H9 (cell line): ENCODE data around the gene GMPR. TPM values are rescaled to one million over a fixed set of nuclear protein-coding genes. Genes with fewer than 3 reads are reported as not detected.

ENCODE experiments used
- DNase-seq: peaks from one replicate; pipeline ENCODE4 v3.0.0-alpha.2; 2017
- H2AFZ ChIP-seq: one replicate; pipeline ENCODE4 v1.6.1; 2013; ENCODE audit warnings: mild to moderate bottlenecking, low read length, control low read depth, moderate library complexity
- H2AK5ac ChIP-seq: 2 replicates; pipeline ENCODE4 v1.6.1; 2013; ENCODE audit warnings: low read length, control low read depth, mixed read lengths; ENCODE audit not compliant: insufficient read length
- H2BK120ac ChIP-seq: one replicate; pipeline ENCODE4 v1.6.1; 2013; ENCODE audit warnings: low read depth, mild to moderate bottlenecking, low read length, control low read depth, inconsistent platforms; ENCODE audit not compliant: poor library complexity, severe bottlenecking
- H2BK12ac ChIP-seq: 2 replicates; pipeline ENCODE4 v1.6.1; 2013; ENCODE audit warnings: low read length, control low read depth, mixed read lengths, low read depth; ENCODE audit not compliant: insufficient read length
- H2BK15ac ChIP-seq: 2 replicates; pipeline ENCODE4 v1.6.1; 2013; ENCODE audit warnings: low read depth, low read length, control low read depth
- H2BK20ac ChIP-seq: one replicate; pipeline ENCODE4 v1.6.1; 2013; ENCODE audit warnings: low read depth, mild to moderate bottlenecking, low read length, control low read depth, inconsistent platforms; ENCODE audit not compliant: poor library complexity, severe bottlenecking
- H2BK5ac ChIP-seq: 2 replicates; pipeline ENCODE4 v1.6.1; 2013; ENCODE audit warnings: low read length, control low read depth, mixed read lengths; ENCODE audit not compliant: insufficient read length
- H3K14ac ChIP-seq: 2 replicates; pipeline ENCODE4 v1.6.1; 2013; ENCODE audit warnings: low read length, control low read depth; ENCODE audit not compliant: insufficient read depth
- H3K18ac ChIP-seq: 2 replicates; pipeline ENCODE4 v1.6.1; 2013; ENCODE audit warnings: low read depth, mild to moderate bottlenecking, mixed read lengths, low read length, control low read depth; ENCODE audit not compliant: insufficient read length
- H3K23ac ChIP-seq: 2 replicates; pipeline ENCODE4 v1.6.1; 2013; ENCODE audit warnings: low read length, control low read depth, mixed read lengths, low read depth; ENCODE audit not compliant: insufficient read length
- H3K23me2 ChIP-seq: 2 replicates; pipeline ENCODE4 v1.6.1; 2013; ENCODE audit warnings: low read depth, mild to moderate bottlenecking, mixed read lengths, low read length, control low read depth; ENCODE audit not compliant: insufficient read length, poor library complexity, severe bottlenecking
- H3K27ac ChIP-seq: 2 replicates; pipeline ENCODE4 v1.5.1; 2013; ENCODE audit warnings: low read length, control low read depth, mixed read lengths, low read depth; ENCODE audit not compliant: insufficient read length
- H3K27me3 ChIP-seq: 2 replicates; pipeline ENCODE4 v1.6.1; 2013; ENCODE audit warnings: low read length, control low read depth, inconsistent platforms; ENCODE audit not compliant: insufficient read depth
- H3K4ac ChIP-seq: 2 replicates; pipeline ENCODE4 v1.6.1; 2013; ENCODE audit warnings: low read depth, mild to moderate bottlenecking, control low read depth, inconsistent platforms, low read length, moderate library complexity
- H3K4me1 ChIP-seq: 2 replicates; pipeline ENCODE4 v1.6.1; 2013; ENCODE audit warnings: low read length, control low read depth, inconsistent platforms; ENCODE audit not compliant: insufficient read depth
- H3K4me2 ChIP-seq: 2 replicates; pipeline ENCODE4 v1.6.1; 2013; ENCODE audit warnings: low read length, control low read depth, mixed read lengths; ENCODE audit not compliant: insufficient read length, insufficient read depth
- H3K56ac ChIP-seq: 2 replicates; pipeline ENCODE4 v1.6.1; 2013; ENCODE audit warnings: low read depth, mild to moderate bottlenecking, mixed read lengths, low read length, control low read depth; ENCODE audit not compliant: insufficient read length
- H3K79me1 ChIP-seq: 2 replicates; pipeline ENCODE4 v1.6.1; 2013; ENCODE audit warnings: low read depth, mild to moderate bottlenecking, moderate library complexity, low read length, control low read depth, inconsistent platforms; ENCODE audit not compliant: insufficient read depth, poor library complexity, severe bottlenecking
- H3K79me2 ChIP-seq: 2 replicates; pipeline ENCODE4 v1.6.1; 2013; ENCODE audit warnings: low read length, control low read depth, inconsistent platforms; ENCODE audit not compliant: insufficient read depth
- H3K9ac ChIP-seq: 2 replicates; pipeline ENCODE4 v1.6.1; 2013; ENCODE audit warnings: low read length, control low read depth, mixed read lengths; ENCODE audit not compliant: insufficient read length; ENCODE audit errors: extremely low read depth
- H3K9me3 ChIP-seq: one replicate; pipeline ENCODE4 v1.6.1; 2013; ENCODE audit warnings: low read depth, low read length, inconsistent platforms; ENCODE audit not compliant: control insufficient read depth
- H3T11ph ChIP-seq: one replicate; pipeline ENCODE4 v1.6.1; 2013; ENCODE audit warnings: mild to moderate bottlenecking, low read length, control low read depth, inconsistent platforms
- H4K20me1 ChIP-seq: one replicate; pipeline ENCODE4 v1.6.1; 2013; ENCODE audit not compliant: control insufficient read depth, insufficient read length, insufficient read depth
- H4K5ac ChIP-seq: 2 replicates; pipeline ENCODE4 v1.6.1; 2013; ENCODE audit warnings: low read depth, mild to moderate bottlenecking, mixed read lengths, low read length, control low read depth; ENCODE audit not compliant: insufficient read length
- H4K8ac ChIP-seq: replicated peaks from 2 replicates; pipeline ENCODE4 v1.6.1; 2013; ENCODE audit warnings: low read length, control low read depth, mixed read lengths, low read depth; ENCODE audit not compliant: insufficient read length
- H4K91ac ChIP-seq: 2 replicates; pipeline ENCODE4 v1.6.1; 2013; ENCODE audit warnings: low read depth, mild to moderate bottlenecking, moderate library complexity, mixed read lengths, low read length, control low read depth; ENCODE audit not compliant: insufficient read length
- H3K27ac Mint-ChIP-seq, 3 experiments: 2 replicates in 2 of 3; 3 replicates in 1 of 3; pipeline ENCODE4 v1.8.0; 2020 to 2021; ENCODE audit warnings: mixed read lengths in 3 of 3, mild to moderate bottlenecking in 1 of 3, moderate library complexity in 1 of 3
- H3K27me3 Mint-ChIP-seq: 2 replicates; pipeline ENCODE4 v1.8.0; 2021; ENCODE audit warnings: low read depth, mild to moderate bottlenecking, moderate library complexity, mixed read lengths
- H3K36me3 Mint-ChIP-seq, 3 experiments: 2 replicates in 2 of 3; 3 replicates in 1 of 3; pipeline ENCODE4 v1.8.0; 2020 to 2021; ENCODE audit warnings: low read depth in 3 of 3, mixed read lengths in 3 of 3; ENCODE audit not compliant: insufficient read depth in 1 of 3
- H3K4me1 Mint-ChIP-seq, 2 experiments: 2 replicates each; pipeline ENCODE4 v1.8.0; 2020; ENCODE audit warnings: mixed read lengths in 2 of 2
- H3K4me3 Mint-ChIP-seq, 2 experiments: 2 replicates in 1 of 2; 3 replicates in 1 of 2; pipeline ENCODE4 v1.8.0; 2020 to 2021; ENCODE audit warnings: mild to moderate bottlenecking in 2 of 2, mixed read lengths in 2 of 2, moderate library complexity in 1 of 2
- H3K9me3 Mint-ChIP-seq, 2 experiments: 2 replicates in 1 of 2; 3 replicates in 1 of 2; pipeline ENCODE4 v1.8.0; 2020; ENCODE audit warnings: mild to moderate bottlenecking in 2 of 2, mixed read lengths in 2 of 2, moderate library complexity in 1 of 2
- WGBS: extraction: QIAGEN DNeasy Blood & Tissue Kit; methylation state at CpG from one replicate; pipeline ENCODE4 v1.1.7; 2013; ENCODE audit warnings: missing lambda C conversion rate, low lambda C conversion rate, mixed read lengths; ENCODE audit not compliant: insufficient read length; ENCODE audit errors: extremely low coverage; 5-methylcytosine and 5-hydroxymethylcytosine counted together
- total RNA-seq: library from RNA; stranded (reverse); gene quantifications from 2 replicates; pipeline ENCODE4 v1.2.1, GENCODE V29; 2021
- TF ChIP-seq, protein P1 (sequence below): fragments of 200-600 bp; sonication (generic); conservative IDR thresholded peaks from 3 replicates; pipeline ENCODE4 v1.8.0; 2021; ENCODE audit warnings: antibody characterized with exemption, mild to moderate bottlenecking

Gene GMPR
- total RNA-seq, 1 experiment from 2014 or later = 0.70 TPM

DNA sequence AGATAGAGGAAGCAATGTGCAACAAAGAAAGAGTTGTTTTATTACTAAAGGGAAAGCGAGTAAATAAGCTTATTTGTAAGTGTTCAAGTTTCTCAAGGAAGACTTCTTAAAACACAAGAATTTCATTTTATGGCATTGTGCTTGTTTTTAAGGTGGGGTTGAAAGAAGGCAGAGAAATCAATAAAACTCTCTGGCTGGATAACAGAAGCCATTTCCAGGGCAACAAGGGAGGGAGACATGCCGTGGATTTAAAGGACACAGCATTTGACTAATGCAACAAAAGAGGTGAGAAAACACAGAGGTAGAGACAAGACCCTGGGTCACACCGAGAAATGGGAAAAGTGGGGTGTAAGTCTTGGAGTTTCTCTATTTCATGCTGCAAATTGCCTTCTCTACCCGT is 28.8 kb upstream of the GMPR start:
- H4K8ac ChIP-seq = no peak overlapping the region
- H3K4me1 Mint-ChIP-seq = peaks cover 3 to 4% of the 10 kb centered on the region in 2 experiments
- H2BK120ac ChIP-seq = no peak overlapping the region
- no peak overlapping the region for H2BK12ac ChIP-seq
- H3K14ac ChIP-seq = no peak overlapping the region
- H2AK5ac ChIP-seq = no peak overlapping the region
- no peak overlapping the region for H3K27ac ChIP-seq
- H3K36me3 Mint-ChIP-seq = peaks cover 0 to 2% (median 0%) of the 10 kb centered on the region in 3 experiments; a peak in 1 of 7 replicates
- H3K27me3 Mint-ChIP-seq = peaks cover 3% of the 10 kb centered on the region; the same call in 1 of the 2 replicates
- H3T11ph ChIP-seq = no peak overlapping the region
- no peak overlapping the region for H3K18ac ChIP-seq
- no peak overlapping the region for H3K4me3 Mint-ChIP-seq
- H3K79me1 ChIP-seq = no peaks in the 10 kb centered on the region
- no peak for DNase-seq
- no peaks in the 10 kb centered on the region for H4K20me1 ChIP-seq
- H3K79me2 ChIP-seq = no peaks in the 10 kb centered on the region
- H3K9ac ChIP-seq = no peak overlapping the region
- no peak overlapping the region for H2BK20ac ChIP-seq
- no peaks in the 10 kb centered on the region for H3K27me3 ChIP-seq
- no peaks in the 10 kb centered on the region for H3K4me1 ChIP-seq
- H2BK15ac ChIP-seq = no peak overlapping the region
- H3K9me3 ChIP-seq = no peaks in the 10 kb centered on the region
- H4K91ac ChIP-seq = no peak overlapping the region
- TF ChIP-seq, protein P1, sequence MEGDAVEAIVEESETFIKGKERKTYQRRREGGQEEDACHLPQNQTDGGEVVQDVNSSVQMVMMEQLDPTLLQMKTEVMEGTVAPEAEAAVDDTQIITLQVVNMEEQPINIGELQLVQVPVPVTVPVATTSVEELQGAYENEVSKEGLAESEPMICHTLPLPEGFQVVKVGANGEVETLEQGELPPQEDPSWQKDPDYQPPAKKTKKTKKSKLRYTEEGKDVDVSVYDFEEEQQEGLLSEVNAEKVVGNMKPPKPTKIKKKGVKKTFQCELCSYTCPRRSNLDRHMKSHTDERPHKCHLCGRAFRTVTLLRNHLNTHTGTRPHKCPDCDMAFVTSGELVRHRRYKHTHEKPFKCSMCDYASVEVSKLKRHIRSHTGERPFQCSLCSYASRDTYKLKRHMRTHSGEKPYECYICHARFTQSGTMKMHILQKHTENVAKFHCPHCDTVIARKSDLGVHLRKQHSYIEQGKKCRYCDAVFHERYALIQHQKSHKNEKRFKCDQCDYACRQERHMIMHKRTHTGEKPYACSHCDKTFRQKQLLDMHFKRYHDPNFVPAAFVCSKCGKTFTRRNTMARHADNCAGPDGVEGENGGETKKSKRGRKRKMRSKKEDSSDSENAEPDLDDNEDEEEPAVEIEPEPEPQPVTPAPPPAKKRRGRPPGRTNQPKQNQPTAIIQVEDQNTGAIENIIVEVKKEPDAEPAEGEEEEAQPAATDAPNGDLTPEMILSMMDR = no peak
- no peak overlapping the region for H3K4ac ChIP-seq
- H3K4me2 ChIP-seq = no peak overlapping the region
- H3K56ac ChIP-seq = no peak overlapping the region
- H2BK5ac ChIP-seq = no peak overlapping the region
- no CpG with 5 or more reads among the region's 4 CpGs for WGBS
- no peak overlapping the region for H3K27ac Mint-ChIP-seq
- H3K23ac ChIP-seq = no peak overlapping the region
- H2AFZ ChIP-seq = no peak overlapping the region
- H3K23me2 ChIP-seq = no peaks in the 10 kb centered on the region
- peaks cover 0 to 2% of the 10 kb centered on the region in 2 experiments; a peak in 3 of 5 replicates for H3K9me3 Mint-ChIP-seq
- no peak overlapping the region for H4K5ac ChIP-seq
